GM19351 (cell line): ENCODE measurements around the gene SLC35F3.

ENCODE experiments used
- ATAC-seq: cut with Tn5 transposase; IDR thresholded peaks from one replicate; pipeline ENCODE4 v1.9.1; 2021; ENCODE audit warnings: mild to moderate bottlenecking, moderate library complexity; ENCODE audit not compliant: unreplicated experiment

Gene SLC35F3

DNA sequence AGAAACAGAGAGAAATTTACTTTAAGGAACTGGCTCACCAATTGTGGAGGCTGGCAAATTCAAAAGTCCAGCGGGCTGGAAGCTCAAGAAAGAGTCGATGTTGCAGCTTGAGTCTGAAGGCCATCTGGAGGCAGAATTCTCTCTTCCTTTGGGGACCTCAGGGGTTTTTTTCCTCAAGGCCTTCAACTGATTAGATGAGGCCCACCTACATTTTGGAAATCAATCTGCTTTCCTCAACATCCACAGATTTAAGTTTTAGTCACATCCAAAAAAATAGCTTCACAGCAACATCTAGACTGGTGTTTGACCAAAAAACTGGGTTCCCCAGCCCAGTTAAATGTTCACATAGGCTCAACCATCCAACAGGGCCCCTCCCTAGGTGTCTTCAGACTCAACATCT, 114.9 kb downstream of the SLC35F3 start:
- no peak for ATAC-seq

DNA sequence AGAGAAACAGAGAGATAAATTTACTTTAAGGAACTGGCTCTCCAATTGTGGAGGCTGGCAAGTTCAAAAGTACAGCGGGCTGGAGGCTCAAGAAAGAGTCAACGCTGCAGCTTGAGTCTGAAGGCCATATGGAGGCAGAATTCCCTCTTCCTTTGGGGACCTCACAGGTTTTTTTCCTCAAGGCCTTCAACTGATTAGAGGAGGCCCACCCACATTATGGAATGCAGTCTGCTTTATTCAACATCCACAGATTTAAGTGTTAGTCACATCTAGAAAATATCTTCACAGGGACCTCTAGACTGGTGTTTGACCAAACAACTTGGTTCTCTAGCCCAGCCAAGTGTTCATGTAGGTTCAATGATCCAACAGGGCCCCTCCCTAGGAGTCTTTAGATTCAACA, 117.8 kb downstream of the SLC35F3 start:
- no peak for ATAC-seq

DNA sequence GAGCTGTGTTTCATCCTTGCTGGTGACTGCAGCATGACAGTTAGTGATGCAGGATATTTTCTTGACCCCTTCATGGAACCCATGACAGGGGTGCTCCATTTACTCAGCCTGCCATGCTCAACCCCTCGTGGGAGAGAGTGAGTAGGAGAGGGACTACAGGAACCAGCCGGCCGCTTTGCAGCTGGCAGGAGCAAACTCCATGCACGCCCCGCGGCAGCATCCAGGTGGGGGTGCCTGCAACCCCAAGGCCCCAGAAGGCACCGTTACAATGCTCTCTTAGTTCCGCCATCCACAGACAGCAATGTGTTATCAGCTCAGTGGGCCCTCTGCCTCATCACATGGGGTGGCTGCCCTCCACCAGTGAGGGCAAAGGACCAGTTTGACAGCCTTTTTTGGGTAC, 135.1 kb downstream of the SLC35F3 start:
- no peak for ATAC-seq

DNA sequence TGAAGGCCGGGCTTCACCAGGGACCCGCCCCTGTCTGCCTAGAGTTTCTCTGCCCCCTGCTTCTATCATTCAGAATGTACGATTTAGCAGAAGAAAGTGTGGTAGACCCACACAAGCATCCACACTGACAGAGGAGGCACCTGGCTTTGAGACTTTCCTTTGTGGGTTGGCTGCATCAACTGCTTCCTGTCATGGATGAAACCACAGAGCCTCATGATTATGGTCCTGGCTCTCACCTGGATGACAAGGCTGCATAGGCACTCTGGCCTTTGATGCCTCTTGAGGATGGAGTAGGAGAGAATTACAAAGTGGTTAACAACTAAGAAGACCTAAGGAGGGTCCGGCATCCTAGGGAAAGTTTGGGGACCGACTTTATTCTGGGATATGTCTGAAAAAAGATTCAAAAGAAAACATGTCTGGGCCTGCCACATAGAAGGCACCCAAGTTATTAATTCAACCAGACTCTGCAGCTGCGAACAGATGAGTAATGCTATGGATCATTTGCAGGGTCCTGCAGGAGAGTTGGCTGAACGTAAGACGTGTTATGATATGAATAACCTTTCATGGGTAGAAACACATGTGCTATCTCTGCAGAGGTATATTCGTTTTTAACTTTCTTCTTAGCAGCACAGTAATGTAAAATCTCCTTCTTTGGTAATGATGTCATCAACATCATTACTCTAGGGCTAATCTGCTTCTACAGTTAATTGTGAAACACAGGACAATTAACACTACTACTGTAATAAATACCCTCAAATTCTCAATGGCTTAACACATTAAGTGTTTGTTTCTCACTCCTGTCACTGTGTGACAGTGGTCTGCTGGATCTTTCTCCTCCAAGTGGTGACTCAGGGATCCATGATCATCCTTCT, 136.2 kb downstream of the SLC35F3 start:
- no peak for ATAC-seq

DNA sequence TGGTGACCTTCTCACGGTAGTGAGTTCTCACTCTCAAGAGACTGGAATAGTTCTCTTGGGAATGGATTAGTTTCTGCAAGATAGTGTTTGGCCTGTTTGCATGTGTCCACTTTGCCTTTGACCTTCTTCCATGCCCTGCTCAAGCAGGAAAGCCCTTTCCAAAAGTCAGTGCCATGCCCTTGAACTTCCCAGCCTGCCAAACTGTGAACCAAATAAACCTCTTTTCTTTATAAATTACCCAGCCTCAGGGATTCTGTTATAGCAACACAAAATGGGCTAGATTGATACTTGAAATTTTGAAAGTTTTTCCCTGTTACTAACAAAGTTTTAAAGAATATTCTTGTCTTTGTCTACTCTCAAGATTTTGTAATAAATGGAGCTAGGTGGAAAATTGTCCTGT, 139.6 kb downstream of the SLC35F3 start:
- ATAC-seq = no peak

DNA sequence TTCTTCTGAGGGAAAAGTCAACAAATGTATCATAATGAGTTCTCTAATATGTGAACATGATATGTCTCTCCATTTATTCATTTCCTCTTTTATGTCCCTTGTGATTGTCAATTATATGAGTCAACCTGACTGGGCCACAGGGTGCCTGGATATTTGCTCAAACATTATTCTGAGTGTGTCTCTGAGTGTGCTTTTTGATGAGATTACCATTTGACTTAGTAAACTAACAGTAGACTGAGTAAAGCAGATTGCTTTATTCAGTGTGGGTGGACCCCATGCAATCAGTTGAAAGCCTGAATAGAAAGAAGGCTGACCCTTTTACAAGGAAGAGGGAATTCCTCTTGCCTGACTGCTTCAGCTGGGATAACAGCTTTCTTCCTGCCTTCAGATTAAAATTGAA, 142.6 kb downstream of the SLC35F3 start:
- ATAC-seq = no peak

DNA sequence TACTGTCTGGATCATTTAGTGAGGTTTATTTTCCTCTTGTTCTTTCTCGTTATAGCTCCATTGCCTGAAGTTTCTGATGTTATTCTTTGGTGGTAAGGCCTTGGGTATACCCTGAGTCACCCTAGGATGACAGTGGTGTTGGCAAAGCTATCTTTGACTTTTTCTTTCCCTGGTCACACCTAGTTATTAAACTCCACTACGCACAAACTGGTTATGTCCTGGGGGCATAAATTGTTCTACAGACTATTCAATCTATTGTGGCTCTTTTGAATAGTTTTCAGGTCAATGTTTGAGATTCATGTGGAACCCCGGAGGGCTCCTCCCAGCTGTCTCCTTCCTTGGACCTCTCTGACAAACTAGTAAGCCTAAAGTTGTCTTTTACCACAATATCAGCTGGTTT, 157.7 kb downstream of the SLC35F3 start:
- ATAC-seq = no peak

DNA sequence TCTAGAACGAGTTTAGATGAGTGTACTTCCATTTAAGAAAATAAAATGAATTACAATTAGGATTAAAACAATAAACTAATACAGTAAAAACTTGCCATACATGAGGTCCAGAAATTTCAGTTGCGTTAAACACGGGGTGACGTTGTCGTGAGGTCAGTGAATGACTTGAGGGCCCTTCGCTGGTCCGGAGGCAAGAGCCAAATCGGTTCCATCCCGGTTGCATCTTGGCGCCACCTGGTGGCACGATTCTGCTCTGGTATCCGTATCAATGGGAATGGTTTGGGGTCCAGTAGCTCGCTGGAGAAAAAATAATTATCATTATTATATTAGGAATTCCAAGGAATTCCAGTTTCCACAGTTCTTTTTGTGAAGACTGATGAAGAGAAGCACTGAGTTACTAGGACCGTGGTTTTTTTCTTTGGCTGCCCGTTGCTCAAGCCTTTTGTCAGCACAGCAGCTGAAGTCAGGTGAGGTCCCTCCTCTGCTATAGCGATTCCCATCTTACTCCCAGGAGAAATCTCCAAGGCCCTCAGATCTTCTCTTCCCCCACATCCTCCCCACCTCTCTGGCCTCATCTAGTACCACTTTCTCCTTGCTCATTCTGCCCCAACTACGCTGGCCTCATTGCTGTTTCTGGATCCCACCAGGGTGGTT, 161.4 kb downstream of the SLC35F3 start:
- peak; percentile 79 for ATAC-seq

DNA sequence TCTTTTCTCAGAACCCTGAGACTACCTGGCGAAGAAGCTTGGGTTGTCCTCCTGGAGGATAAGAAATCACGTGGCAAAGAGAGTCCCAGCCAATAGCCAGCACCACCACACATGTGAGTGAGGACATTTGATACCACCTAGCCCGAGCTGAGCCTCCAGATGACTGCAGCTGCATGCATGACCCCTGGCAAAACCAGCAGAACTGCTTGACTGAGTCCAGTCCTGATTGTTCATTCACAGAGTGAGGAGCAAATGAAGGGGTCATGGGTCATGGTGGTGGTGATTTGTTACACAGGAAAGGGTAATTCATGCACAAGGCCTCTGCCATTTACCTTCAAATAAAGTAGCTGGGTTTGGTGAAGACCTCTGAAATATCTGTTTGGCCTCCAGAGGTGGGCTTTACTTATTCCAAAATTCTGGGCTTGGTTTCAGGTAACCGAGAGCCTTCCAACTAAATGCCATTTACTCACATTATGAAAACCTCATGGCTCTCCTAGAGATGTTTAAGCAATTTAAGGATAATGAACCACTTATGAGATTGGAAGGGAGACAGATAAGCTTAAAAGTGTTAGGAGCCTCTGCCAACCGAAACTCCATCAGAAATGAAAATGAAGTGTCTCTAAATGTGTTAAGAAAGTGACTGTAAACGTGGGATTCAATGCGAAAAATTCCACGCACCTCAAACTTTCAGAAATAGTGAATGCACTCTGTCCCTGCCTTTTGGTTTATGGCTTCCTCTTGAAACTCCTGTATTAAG, 163.3 kb downstream of the SLC35F3 start:
- no peak for ATAC-seq

DNA sequence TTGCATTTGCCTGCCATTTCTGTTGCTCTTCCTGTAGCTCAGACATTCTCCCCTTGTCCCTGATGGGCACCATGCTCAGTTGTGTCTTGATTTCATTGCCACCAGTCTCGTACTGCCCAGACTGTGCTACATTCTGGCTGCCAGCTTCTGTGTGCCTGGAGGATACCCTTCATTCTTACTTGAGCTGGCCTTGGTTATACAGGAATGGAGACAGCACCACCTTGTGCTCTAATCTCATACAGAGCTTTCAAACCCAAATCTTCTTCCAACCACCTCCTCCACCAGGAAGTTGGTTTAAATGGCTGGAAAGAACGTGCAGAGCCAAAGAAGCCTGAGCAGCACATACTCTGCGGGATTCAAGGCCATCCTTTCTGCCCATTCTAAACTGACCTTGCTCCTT, 165.3 kb downstream of the SLC35F3 start:
- no peak for ATAC-seq

DNA sequence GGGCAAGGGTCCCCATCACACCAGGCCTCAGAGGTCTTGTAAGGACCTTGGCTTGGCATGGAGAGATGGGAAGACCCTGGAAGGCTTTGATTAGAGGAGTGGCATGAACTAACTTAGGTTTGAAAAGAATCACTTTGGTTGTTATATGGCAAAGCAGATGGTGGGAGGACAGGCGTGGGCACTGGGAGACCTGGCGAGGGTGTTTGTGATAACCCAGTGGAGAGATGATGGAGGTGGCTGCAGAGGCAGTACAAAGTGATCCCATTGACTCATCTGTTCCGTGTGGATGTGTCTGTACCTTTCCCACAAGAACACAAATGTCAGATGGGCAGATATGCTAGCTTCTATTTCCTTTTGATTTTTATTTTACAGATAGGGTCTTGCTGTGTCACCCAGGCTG, 168.3 kb downstream of the SLC35F3 start:
- no peak for ATAC-seq

DNA sequence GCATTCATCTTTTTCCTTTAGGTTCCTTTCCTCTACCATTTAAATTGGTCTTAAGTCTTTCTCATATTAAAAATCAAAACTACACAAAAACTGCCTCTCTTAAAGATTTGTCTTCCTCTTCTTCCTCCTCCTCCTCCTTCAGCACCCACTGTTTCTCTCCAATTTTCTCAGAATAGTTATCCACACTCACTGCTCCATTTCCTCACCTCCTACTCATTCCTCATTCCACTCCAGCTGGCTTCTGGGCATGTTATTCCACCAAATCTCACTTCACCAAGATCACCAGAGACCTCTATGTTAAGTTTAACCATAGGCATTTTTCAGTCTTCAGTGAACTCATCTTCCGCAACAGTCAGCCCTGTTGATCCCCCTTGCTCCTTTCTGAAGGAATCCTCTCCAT, 173.7 kb downstream of the SLC35F3 start:
- no peak for ATAC-seq

DNA sequence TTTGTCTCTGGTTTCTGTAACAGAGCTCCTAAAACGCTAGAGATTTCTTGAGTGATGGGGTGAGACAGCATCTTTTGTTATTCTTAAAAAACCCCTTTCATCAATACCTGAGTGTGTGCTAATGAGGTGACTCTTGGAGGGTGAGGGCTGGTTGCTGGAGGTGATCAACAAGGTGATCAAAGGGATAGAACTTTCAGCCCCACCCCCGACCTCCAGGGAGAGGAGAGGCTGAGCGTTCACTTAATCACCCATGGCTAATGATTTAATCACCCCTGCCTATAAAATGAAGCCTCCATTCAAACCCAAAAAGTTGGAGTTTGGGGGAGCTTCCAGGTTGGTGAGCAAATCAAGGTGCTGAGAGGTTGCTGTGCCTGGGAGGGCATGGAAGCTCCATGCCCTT, 175.4 kb downstream of the SLC35F3 start:
- no peak for ATAC-seq

DNA sequence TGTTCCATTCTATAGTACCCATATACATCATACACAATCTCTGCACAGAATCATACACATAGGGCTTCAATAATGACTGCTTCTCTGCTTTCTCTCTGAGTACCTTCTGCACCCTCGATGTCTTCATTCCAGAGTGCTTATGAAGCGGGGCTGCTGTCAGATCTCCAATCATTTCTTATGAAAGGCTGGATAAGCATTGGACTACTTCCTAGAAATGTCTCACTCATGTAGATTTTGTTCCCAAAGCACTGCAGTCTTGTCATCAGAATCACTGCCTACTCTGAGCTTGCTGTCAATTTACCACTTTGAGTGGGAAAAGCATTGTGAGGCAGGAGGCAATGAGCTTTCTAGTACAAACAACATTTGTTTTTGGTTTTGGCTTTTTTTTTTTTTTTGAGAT, 179.0 kb downstream of the SLC35F3 start:
- ATAC-seq = no peak

DNA sequence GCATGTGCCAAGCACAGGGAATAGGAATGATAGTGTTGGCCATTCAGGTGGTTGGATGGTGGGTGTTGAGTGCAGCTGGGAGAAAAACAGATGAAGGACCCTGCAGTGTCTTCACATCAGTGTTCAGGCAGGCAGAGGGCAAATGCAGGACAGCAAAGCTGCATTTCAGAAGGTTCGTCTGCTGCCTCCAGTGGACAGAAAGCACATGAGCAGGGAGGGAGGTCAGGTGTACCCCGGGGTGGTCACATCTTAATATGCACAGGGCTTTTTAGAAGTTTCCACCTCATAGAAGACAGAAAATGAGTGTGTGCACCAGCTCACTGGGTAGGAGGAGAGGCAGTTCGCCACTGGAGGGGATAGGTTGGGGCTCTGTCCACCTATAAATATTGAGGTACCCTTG, 184.9 kb downstream of the SLC35F3 start:
- no peak for ATAC-seq

DNA sequence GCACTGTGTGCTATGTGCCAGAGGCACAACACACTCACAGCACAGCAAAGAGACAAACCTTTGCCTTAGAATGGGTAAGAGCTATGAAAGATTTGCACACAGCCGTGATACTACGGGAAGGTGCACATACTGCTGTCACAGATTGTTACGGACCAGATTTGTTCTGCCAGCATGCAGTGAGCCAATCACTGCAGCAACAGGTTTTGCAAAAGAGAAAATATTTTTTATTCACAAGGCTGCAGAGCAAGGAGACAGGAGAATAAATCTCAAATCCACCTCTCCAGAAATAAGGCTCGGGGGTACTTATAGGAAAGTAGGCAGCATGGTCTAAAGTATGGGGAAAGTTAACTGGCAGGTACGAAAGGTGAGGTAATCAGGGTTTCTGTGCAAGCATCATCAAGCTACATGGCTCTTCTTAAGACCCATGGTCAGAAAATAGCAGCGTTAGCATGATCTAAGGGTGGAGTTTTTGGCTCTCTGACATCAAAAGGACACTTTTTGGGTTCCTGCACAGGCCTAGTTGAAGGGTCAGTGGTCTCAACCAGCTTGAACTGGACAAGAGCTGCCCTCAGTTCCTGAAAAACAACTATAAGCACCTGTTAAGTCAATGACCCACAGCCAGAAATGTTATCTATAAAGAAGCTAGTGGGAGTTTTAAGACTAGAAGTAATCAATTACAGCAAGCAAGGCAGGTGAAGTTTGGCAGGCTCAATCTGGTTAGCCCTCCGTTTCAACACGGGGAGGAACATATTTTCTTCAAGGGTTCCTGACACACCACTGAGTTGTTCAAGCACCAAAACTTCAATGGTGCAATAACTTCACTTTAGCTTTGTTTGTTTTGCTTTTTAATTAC, 186.0 kb downstream of the SLC35F3 start:
- no peak for ATAC-seq

DNA sequence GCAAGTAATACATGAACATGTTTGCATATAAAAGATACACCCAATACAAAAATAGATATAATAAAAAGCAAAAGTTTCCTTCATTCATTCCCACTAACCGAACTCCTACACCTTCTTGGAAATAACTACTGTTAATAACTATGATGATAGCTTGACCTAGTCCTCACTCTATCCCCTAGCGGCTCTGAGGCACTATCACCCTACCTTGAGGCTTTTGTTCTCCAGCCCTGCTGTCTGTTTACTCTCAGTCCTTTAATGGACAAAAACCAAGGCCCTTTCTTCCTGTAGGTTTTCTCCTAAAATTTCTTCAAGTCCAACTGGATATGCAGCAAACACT, 186.6 kb downstream of the SLC35F3 start:
- no peak for ATAC-seq

DNA sequence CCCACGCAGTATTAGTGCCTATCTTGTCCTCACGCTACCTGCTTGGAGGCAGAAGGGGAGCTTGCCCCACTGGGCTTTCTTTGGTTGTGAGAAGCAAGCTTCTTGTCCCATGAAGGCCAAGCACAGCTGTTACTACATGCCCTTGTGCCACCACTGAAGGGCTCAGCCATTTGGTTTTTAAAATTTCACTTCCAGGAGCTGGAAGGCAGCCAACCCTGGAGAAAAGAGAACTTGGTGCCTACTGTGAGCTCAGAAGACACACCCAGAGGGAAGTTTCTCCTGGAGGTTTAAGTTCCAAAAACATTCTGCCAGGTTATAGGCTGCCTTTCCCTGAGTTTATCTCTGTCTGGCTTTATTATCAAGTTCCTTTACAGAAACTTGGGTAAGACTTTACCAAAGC, 187.4 kb downstream of the SLC35F3 start:
- ATAC-seq = no peak

DNA sequence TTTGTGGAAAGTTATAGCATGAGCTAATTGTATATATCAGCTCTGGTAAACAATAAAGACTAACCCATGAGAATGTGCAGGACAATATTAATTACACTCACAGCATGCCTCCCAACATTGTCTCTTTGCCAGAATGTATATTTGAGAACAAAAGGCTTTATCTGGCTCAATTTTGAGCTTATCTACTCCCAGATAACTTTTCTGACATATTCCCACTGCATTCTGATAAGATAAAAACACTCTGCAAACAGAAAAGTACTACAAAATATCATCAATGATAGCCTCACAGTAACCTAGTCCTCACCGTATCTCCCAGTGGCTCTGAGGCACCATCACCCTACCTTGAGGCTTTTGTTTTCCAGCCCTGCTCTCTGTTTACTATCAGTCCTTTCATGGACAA, 188.6 kb downstream of the SLC35F3 start:
- no peak for ATAC-seq

DNA sequence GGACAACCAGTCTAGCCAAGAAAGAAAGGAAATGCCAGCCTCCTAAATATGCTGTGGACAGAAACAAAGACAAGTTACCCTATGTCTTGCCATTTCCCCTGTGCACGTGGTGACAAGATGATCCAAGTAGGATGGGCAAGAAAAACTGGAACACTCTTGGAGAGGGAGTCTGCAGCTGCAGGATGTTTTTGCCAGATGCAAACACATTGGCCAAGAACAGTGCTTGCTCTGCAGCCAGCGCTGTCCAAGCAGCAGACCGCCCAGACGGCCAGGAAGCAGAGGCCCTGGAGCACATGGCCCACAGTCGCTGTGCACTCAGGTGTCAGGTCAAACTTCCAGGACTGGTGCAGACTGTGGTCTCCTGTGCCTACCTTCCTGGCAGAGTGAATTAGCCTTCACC, 189.3 kb downstream of the SLC35F3 start:
- no peak for ATAC-seq

DNA sequence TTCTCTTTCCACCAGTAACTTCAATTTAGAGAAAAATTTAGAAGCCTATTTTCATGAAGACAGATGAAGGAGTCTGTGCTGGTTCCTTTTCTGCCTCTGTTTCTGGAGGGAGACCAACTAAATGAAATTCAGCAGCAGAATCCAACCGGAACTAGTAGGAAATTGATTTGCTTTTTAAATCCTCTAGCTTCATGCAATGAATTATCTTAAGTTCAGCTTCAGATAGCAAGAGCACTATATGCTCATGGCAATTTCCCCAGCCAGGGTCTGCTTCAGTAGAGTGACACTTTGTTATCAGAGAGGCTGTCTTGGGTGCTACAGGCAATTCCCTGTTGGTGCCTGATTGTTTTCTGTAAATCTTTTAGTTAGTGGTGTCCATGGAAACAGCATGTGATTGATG, 189.7 kb downstream of the SLC35F3 start:
- ATAC-seq = no peak
